Stimulated activated naive CD8-positive, alpha-beta T cell treated with anti-CD3 and anti-CD28 coated beads, Interleukin-15, Interleukin-2, amounts not matched to agents 100 ng/mL and 50 ng/mL, for 24 hours (primary cell): ENCODE data around the gene RGS1.

Experiments
- H3K27ac Mint-ChIP-seq: one replicate; pipeline ENCODE4 v1.8.0; 2021; ENCODE audit warnings: mild to moderate bottlenecking, mixed read lengths
- H3K27me3 Mint-ChIP-seq: one replicate; pipeline ENCODE4 v1.8.0; 2021; ENCODE audit warnings: mixed read lengths
- H3K36me3 Mint-ChIP-seq: one replicate; pipeline ENCODE4 v1.8.0; 2021; ENCODE audit warnings: low read depth, mixed read lengths
- H3K4me1 Mint-ChIP-seq: one replicate; pipeline ENCODE4 v1.8.0; 2021; ENCODE audit warnings: low read depth, mixed read lengths
- H3K4me3 Mint-ChIP-seq: one replicate; pipeline ENCODE4 v1.8.0; 2021; ENCODE audit warnings: mild to moderate bottlenecking, mixed read lengths
- H3K9me3 Mint-ChIP-seq: one replicate; pipeline ENCODE4 v1.8.0; 2021; ENCODE audit warnings: mixed read lengths

RGS1 gene

GRCh38 chr1:192609110-192610079, 33.8 kb downstream of the RGS1 start:
- H3K27me3 Mint-ChIP-seq, result peaks cover under 1% of the 10 kb centered on the region
- H3K36me3 Mint-ChIP-seq, result no peaks in the 10 kb centered on the region
- peak overlapping the region; percentile 59 for H3K27ac Mint-ChIP-seq
- no peaks in the 10 kb centered on the region for H3K9me3 Mint-ChIP-seq
- peaks cover 19% of the 10 kb centered on the region for H3K4me1 Mint-ChIP-seq
- peak overlapping the region; percentile 48 for H3K4me3 Mint-ChIP-seq

- Mint-ChIP-seq H3K27ac (no peak overlapping the region), H3K4me1 (peaks cover 20% of the 10 kb centered on the region), H3K36me3 (no peaks in the 10 kb centered on the region), H3K9me3 (no peaks in the 10 kb centered on the region), H3K4me3 (no peak overlapping the region), H3K27me3 (peaks cover 4% of the 10 kb centered on the region)
These were observed 34.7 kb downstream of the RGS1 start for GRCh38 chr1:192610112-192610889.

- H3K4me1 Mint-ChIP-seq, result peaks cover 5% of the 10 kb centered on the region
- H3K9me3 Mint-ChIP-seq, result no peaks in the 10 kb centered on the region
- no peaks in the 10 kb centered on the region for H3K36me3 Mint-ChIP-seq
- H3K27ac Mint-ChIP-seq, result no peak overlapping the region
- H3K27me3 Mint-ChIP-seq, result peaks cover 10% of the 10 kb centered on the region
- no peak overlapping the region for H3K4me3 Mint-ChIP-seq
These were observed 39.5 kb downstream of the RGS1 start for GRCh38 chr1:192615055-192615454.

- Mint-ChIP-seq H3K4me1 (no peaks in the 10 kb centered on the region), H3K36me3 (no peaks in the 10 kb centered on the region), H3K27ac (no peak overlapping the region), H3K9me3 (no peaks in the 10 kb centered on the region), H3K27me3 (peaks cover 38% of the 10 kb centered on the region), H3K4me3 (no peak overlapping the region)
These were observed 44.6 kb downstream of the RGS1 start for GRCh38 chr1:192620071-192620635.

- H3K27ac Mint-ChIP-seq, result no peak overlapping the region
- H3K4me3 Mint-ChIP-seq, result no peak overlapping the region
- no peaks in the 10 kb centered on the region for H3K9me3 Mint-ChIP-seq
- H3K4me1 Mint-ChIP-seq, result peaks cover 5% of the 10 kb centered on the region
- H3K27me3 Mint-ChIP-seq, result peaks cover 42% of the 10 kb centered on the region
- no peaks in the 10 kb centered on the region for H3K36me3 Mint-ChIP-seq
These were observed 51.0 kb downstream of the RGS1 start for GRCh38 chr1:192626366-192627179.

GRCh38 chr1:192627901-192628300, 52.3 kb downstream of the RGS1 start:
- Mint-ChIP-seq H3K27me3 (peaks cover 46% of the 10 kb centered on the region), H3K27ac (no peak overlapping the region), H3K4me1 (peaks cover 5% of the 10 kb centered on the region), H3K36me3 (no peaks in the 10 kb centered on the region), H3K9me3 (no peaks in the 10 kb centered on the region), H3K4me3 (no peak overlapping the region)

- no peaks in the 10 kb centered on the region for H3K9me3 Mint-ChIP-seq
- peaks cover 47% of the 10 kb centered on the region for H3K27me3 Mint-ChIP-seq
- peaks cover 5% of the 10 kb centered on the region for H3K4me1 Mint-ChIP-seq
- H3K4me3 Mint-ChIP-seq, result no peak overlapping the region
- no peaks in the 10 kb centered on the region for H3K36me3 Mint-ChIP-seq
- H3K27ac Mint-ChIP-seq, result no peak overlapping the region
These were observed 53.0 kb downstream of the RGS1 start for GRCh38 chr1:192628396-192629057.

- Mint-ChIP-seq H3K27me3 (peaks cover 43% of the 10 kb centered on the region), H3K4me1 (peaks cover 5% of the 10 kb centered on the region), H3K27ac (no peak overlapping the region), H3K9me3 (no peaks in the 10 kb centered on the region), H3K4me3 (no peak overlapping the region), H3K36me3 (no peaks in the 10 kb centered on the region)
These were observed 54.0 kb downstream of the RGS1 start for GRCh38 chr1:192629612-192630011.
